Ovary (tissue), 9 donors: Measurements from ENCODE around the gene SORCS2. TPM values are rescaled to one million over a fixed set of nuclear protein-coding genes. Genes with fewer than 3 reads are reported as not detected.

Experiments
- DNase-seq, 5 donors: peaks; one replicate each; pipeline ENCODE4 v3.0.0-alpha.2; 2019 to 2020
- H3K27ac ChIP-seq, 2 donors: fragments of 200-600 bp; one replicate each; pipeline versions ENCODE4 v1.5.1 to v1.8.0; 2019 to 2022
- H3K27me3 ChIP-seq: fragments of 200-600 bp; one replicate; pipeline ENCODE4 v1.8.0; 2022
- H3K36me3 ChIP-seq: fragments of 200-600 bp; sonication (generic); one replicate; pipeline ENCODE4 v1.5.1; 2019
- H3K4me1 ChIP-seq: one replicate; pipeline ENCODE4 v1.8.1; 2013; ENCODE audit warnings: mild to moderate bottlenecking, moderate library complexity; ENCODE audit not compliant: insufficient read depth
- H3K4me3 ChIP-seq: fragments of 200-600 bp; sonication (generic); one replicate; pipeline ENCODE4 v1.5.1; 2017
- H3K9me3 ChIP-seq, 2 donors: fragments of 200-600 bp in 1 of 2; sonication (generic) in 1 of 2; one replicate each; pipeline versions ENCODE4 v1.5.1 to v1.8.1; 2013 to 2019; ENCODE audit warnings: mild to moderate bottlenecking in 1 of 2, moderate library complexity in 1 of 2
- EP300 ChIP-seq: sonication (generic); formaldehyde crosslinking; IDR thresholded peaks from one replicate; pipeline ENCODE4 v1.6.1; 2017; ENCODE audit warnings: antibody characterized with exemption
- POLR2A ChIP-seq: fragments of 450-650 bp; IDR thresholded peaks from one replicate; pipeline ENCODE4 v1.6.1; 2017; ENCODE audit warnings: antibody characterized with exemption, mild to moderate bottlenecking, moderate library complexity
- whole genome bisulfite sequencing, 3 donors: extraction: QIAGEN DNeasy Blood & Tissue Kit in 1 of 3; methylation state at CpG; one replicate each; pipeline versions ENCODE4 v1.1.5 to v1.1.7; 2013 to 2017; 5-methylcytosine and 5-hydroxymethylcytosine counted together
- intact Hi-C, 4 donors: fragments of 100-400 bp; cut with DNase I; formaldehyde crosslinking; loops; one replicate each; pipeline versions ENCODE4 v1.11.0 to v1.15.1; 2022 to 2023
- polyA plus RNA-seq, 2 donors: library from polyadenylated mRNA; stranded (reverse); fragments of 200-250 nt in 1 of 2; fragments of 350-450 nt in 1 of 2; fragmentation: Illumina TruSeq in 1 of 2; extraction: RNeasy Lipid Tissue Mini Kit (QIAGEN cat#74804) in 1 of 2; gene quantifications; one replicate each; pipeline ENCODE4 v1.2.3, GENCODE V29; 2013 to 2014
- total RNA-seq, 7 donors: library from RNA; depleted of rRNA in 2 of 7; stranded (reverse); fragments of >200 nt in 2 of 7; fragmentation: NEBNext Ultra II Directional in 3 of 7; extraction: Animal tissue kit (Norgen Biotek cat#: 25700) in 3 of 7; gene quantifications; one replicate each; pipeline versions ENCODE4 v1.1.0 to v1.2.4, GENCODE V29; 2016 to 2023
- TF ChIP-seq, protein P1 (sequence below), 3 donors: fragments of 450-650 bp in 2 of 3; fragments of 200-600 bp in 1 of 3; IDR thresholded peaks; one replicate each; pipeline versions ENCODE4 v1.5.1 to v1.8.0; 2016 to 2022; ENCODE audit warnings: antibody characterized with exemption in 3 of 3, mild to moderate bottlenecking in 1 of 3
- donor health status: DM: no; HTN: no; CAD: no; lungs with moderate emphysema.
- donor health status: DM: no; HTN: no; CAD: no.
- donor health status: Bipolar disorder and iron deficiency.
- donor health status: DM: yes; HTN: yes; CAD: no.
- donor health status: DM: no; HTN: no; CAD: no.
- donor health status: DM: yes; HTN: yes; CAD: no.

Gene SORCS2
- total and polyA plus RNA-seq, 9 donors, result 0.60 to 23.9 (median 7.1) TPM

DNA sequence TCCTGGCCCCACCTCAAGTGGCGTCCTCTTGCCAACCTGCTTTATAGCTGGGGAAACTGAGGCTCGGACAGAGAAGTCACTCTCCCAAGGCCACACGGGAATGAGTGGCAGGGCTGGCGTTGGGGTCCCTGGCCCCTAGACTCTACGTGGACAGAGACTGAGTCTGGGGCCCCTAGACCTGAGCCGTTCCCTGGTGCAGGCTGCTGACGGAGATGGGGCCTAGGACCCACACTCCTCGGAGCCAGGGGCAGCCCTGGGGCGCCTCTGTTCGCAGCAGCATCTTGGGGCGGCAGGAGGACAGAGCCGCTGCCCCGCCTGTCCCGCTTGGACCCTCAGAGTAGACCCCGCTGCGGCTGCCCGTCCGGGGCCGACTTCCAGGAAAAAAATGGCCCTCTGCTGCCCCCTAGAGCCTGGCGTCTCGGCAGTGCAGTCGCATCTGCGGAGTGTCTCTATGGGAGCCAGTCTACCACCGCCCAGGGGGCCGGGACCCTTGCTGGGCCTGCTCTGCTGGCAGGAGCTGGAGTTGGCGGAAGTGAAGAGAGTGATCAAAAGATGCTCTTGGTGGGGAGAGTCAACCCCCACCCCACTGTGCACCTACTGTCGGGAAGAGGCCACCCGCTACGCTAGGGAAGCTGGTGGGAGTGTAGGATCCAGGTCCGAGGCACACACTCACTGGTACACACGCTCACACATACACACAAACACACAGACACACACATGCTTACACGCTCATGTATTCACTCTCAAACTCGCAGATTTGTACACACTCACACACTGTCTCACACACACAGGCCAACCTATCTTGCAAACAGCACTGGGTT lies 527.2 kb downstream of the SORCS2 start:
- WGBS, 3 donors, result 25 to 51% (median 26%) methylated on average over 17 to 33 of the region's 33 CpGs
- no peaks in the 10 kb centered on the region for H3K36me3 ChIP-seq
- no peaks in the 10 kb centered on the region for H3K27me3 ChIP-seq
- H3K9me3 ChIP-seq, result no peaks in the 10 kb centered on the region
- TF ChIP-seq POLR2A (no peak), EP300 (no peak)
- TF ChIP-seq, protein P1, sequence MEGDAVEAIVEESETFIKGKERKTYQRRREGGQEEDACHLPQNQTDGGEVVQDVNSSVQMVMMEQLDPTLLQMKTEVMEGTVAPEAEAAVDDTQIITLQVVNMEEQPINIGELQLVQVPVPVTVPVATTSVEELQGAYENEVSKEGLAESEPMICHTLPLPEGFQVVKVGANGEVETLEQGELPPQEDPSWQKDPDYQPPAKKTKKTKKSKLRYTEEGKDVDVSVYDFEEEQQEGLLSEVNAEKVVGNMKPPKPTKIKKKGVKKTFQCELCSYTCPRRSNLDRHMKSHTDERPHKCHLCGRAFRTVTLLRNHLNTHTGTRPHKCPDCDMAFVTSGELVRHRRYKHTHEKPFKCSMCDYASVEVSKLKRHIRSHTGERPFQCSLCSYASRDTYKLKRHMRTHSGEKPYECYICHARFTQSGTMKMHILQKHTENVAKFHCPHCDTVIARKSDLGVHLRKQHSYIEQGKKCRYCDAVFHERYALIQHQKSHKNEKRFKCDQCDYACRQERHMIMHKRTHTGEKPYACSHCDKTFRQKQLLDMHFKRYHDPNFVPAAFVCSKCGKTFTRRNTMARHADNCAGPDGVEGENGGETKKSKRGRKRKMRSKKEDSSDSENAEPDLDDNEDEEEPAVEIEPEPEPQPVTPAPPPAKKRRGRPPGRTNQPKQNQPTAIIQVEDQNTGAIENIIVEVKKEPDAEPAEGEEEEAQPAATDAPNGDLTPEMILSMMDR (IDR thresholded peaks at IDR 0.05), result peak; percentile 77 to 81 (median 80)
- no peak overlapping the region for H3K27ac ChIP-seq
- H3K4me1 ChIP-seq, result peaks cover 2% of the 10 kb centered on the region
- intact Hi-C loops, result loop anchor here (2.0 to 10.0 kb wide), 5 partner anchors 255 to 527 kb away; partner anchors contain the start of gene SORCS2 (in 4 of the 4)
- DNase-seq, result peak; percentile 69 to 87 (median 83)
- H3K4me3 ChIP-seq, result no peak overlapping the region

DNA sequence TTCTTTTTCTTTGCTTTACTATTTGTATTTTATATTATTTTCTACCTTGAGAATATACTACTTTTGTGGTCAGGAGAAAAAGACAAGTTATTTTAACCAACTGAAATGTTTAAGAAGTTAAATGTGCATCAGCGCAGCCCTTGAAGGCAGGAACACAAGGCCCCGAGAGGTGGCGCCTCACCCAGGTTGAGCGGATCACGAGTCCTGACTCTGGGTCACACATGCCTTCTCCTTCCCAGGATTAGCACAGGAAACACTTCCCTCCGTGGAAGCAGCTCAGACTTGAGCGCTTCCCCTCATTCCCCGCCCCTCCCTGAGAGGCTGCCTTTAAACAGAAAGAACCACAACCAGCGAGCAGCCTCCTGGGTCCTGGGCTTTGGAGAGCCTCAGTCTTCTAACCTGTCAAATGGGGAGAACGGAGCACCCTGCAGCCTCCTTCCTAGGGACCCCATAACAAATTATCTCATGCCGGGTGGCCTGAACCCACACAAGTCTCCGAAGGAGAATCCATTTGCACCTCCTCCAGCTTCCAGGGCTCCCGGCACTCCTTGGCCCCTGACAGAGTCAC lies 529.7 kb downstream of the SORCS2 start:
- intact Hi-C loops, result loop anchor here in 2 of 4 donors (5.0 kb wide), 1 partner anchor 530 kb away; the partner anchor contains the start of gene SORCS2 (in 2 of the 2)
- no peak for DNase-seq
- Histone ChIP-seq H3K4me1 (peaks cover 2% of the 10 kb centered on the region), H3K9me3 (no peaks in the 10 kb centered on the region), H3K27me3 (no peaks in the 10 kb centered on the region), H3K36me3 (no peaks in the 10 kb centered on the region), H3K27ac (no peak overlapping the region), H3K4me3 (no peak overlapping the region)
- no peak for TF ChIP-seq EP300
- TF ChIP-seq, protein P1 (IDR thresholded peaks at IDR 0.05), result no peak
- TF ChIP-seq POLR2A, result no peak
- 83 to 89% (median 86%) methylated on average over 13 of the region's 13 CpGs for WGBS, 3 donors

DNA sequence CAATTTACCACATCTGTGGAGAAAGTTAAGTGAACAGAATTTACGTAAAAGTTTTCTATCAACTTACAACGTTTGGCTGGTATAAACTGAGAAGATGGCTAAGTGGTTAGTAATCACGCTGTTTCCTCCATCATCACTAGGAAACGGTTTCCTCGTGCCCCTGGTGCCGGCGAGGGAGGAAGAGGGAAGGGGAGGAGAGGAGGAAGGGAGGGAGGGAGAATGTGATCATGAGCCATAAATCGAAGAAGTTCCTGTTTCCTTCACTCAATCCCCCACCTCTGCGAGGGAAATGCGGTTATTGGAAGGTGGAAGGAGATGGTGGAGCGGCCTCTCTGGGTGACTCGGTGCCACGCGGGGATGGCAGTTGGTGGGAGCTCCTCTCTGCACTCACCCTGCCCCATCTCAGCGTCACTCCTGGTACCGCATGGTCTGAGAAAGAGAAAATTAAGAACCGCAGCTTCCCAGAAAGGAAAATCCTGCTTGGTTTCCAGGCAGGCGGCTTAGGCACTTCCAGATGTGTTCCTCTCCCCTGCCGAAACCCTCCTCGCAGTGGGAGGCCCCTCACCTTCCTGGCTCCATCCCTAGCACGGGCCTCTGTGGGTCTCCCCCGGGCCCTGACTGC lies 530.5 kb downstream of the SORCS2 start:
- Histone ChIP-seq H3K4me1 (peaks cover 2% of the 10 kb centered on the region), H3K4me3 (no peak overlapping the region), H3K27me3 (no peaks in the 10 kb centered on the region), H3K36me3 (no peaks in the 10 kb centered on the region), H3K27ac (no peak overlapping the region), H3K9me3 (no peaks in the 10 kb centered on the region)
- no peak for DNase-seq
- TF ChIP-seq EP300, result no peak
- TF ChIP-seq, protein P1 (IDR thresholded peaks at IDR 0.05), result no peak
- no peak for TF ChIP-seq POLR2A
- WGBS, 3 donors, result 76 to 82% (median 80%) methylated on average over 22 of the region's 22 CpGs
- intact Hi-C loops, result loop anchor here in 2 of 4 donors (5.0 kb wide), 1 partner anchor 531 kb away; the partner anchor contains the start of gene SORCS2 (in 2 of the 2)

DNA sequence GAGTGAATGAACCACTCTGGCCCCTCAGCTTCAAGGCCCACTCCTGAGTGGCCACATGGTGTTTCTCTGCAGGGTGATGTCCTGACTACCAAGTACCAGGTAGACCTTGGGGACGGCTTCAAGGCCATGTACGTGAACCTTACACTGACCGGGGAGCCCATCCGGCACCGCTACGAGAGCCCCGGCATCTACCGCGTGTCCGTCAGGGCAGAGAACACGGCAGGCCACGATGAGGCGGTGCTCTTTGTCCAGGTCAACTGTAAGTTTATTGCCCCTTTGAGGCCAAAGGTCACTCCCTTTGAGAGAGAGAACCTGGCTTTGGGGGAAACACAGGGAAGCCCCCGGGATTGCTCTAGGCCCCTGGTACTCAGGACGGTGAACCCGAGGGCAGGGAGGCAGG lies 531.3 kb downstream of the SORCS2 start:
- TF ChIP-seq, protein P1 (IDR thresholded peaks at IDR 0.05), result no peak
- TF ChIP-seq EP300 (no peak), POLR2A (no peak)
- Histone ChIP-seq H3K36me3 (no peaks in the 10 kb centered on the region), H3K4me3 (no peak overlapping the region), H3K27ac (no peak overlapping the region), H3K27me3 (no peaks in the 10 kb centered on the region), H3K9me3 (no peaks in the 10 kb centered on the region), H3K4me1 (peaks cover 2% of the 10 kb centered on the region)
- DNase-seq, result no peak
- WGBS, 3 donors, result 97 to 98% (median 98%) methylated on average over 16 of the region's 16 CpGs
- intact Hi-C loops, result loop anchor here in 2 of 4 donors (5.0 kb wide), 1 partner anchor 531 kb away; the partner anchor contains the start of gene SORCS2 (in 2 of the 2)
